Measurements from ENCODE around the gene LPAR1.

- TF ChIP-seq, protein P1, sequence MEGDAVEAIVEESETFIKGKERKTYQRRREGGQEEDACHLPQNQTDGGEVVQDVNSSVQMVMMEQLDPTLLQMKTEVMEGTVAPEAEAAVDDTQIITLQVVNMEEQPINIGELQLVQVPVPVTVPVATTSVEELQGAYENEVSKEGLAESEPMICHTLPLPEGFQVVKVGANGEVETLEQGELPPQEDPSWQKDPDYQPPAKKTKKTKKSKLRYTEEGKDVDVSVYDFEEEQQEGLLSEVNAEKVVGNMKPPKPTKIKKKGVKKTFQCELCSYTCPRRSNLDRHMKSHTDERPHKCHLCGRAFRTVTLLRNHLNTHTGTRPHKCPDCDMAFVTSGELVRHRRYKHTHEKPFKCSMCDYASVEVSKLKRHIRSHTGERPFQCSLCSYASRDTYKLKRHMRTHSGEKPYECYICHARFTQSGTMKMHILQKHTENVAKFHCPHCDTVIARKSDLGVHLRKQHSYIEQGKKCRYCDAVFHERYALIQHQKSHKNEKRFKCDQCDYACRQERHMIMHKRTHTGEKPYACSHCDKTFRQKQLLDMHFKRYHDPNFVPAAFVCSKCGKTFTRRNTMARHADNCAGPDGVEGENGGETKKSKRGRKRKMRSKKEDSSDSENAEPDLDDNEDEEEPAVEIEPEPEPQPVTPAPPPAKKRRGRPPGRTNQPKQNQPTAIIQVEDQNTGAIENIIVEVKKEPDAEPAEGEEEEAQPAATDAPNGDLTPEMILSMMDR (conservative IDR thresholded peaks at IDR 0.05) = no peak
- TF ChIP-seq ZFX (IDR thresholded peaks at IDR 0.05) = no peak
Measured at GRCh38 chr9:110928599-110928998, 109.7 kb downstream of the LPAR1 start.
